K562 (cell line): ENCODE data around the gene DDOST. TPM values are rescaled to one million over a fixed set of nuclear protein-coding genes. Genes with fewer than 3 reads are reported as not detected.

Experiments
- ARID4B ChIP-seq: sonication (generic); formaldehyde crosslinking; IDR thresholded peaks from 2 replicates; pipeline ENCODE4 v1.8.0; 2022; ENCODE audit warnings: mild to moderate bottlenecking, missing genetic modification reagents
- ARNT ChIP-seq, 2 experiments: fragments of 450-650 bp; IDR thresholded peaks; 2 replicates each; pipeline ENCODE4 v1.6.1; 2016; ENCODE audit warnings: mild to moderate bottlenecking in 1 of 2
- CCNT2 ChIP-seq: IDR thresholded peaks from 2 replicates; pipeline ENCODE4 v1.6.1; 2011; ENCODE audit warnings: borderline replicate concordance, low read depth, mild to moderate bottlenecking, moderate library complexity, mixed read lengths, low read length; ENCODE audit not compliant: insufficient read length; ENCODE audit errors: extremely low read depth
- CREBBP ChIP-seq: IDR thresholded peaks from one replicate; pipeline ENCODE4 v1.6.1; 2012; ENCODE audit warnings: low read depth, mild to moderate bottlenecking, control low read depth, inconsistent platforms, low read length
- DEAF1 ChIP-seq: fragments of 450-650 bp; formaldehyde crosslinking; IDR thresholded peaks from 2 replicates; pipeline ENCODE4 v1.4.0; 2020; ENCODE audit warnings: mild to moderate bottlenecking, moderate library complexity
- E2F6 ChIP-seq, 2 experiments: IDR thresholded peaks; 2 replicates each; pipeline ENCODE4 v1.6.1; 2011; ENCODE audit warnings: borderline replicate concordance in 1 of 2, control low read depth in 1 of 2, low read depth in 1 of 2, low read length in 1 of 2, mild to moderate bottlenecking in 1 of 2, mixed read lengths in 1 of 2, moderate library complexity in 1 of 2; ENCODE audit not compliant: insufficient read depth in 1 of 2, insufficient read length in 1 of 2, poor library complexity in 1 of 2, severe bottlenecking in 1 of 2; ENCODE audit errors: extremely low read depth in 1 of 2
- FOXP1 ChIP-seq: sonication (generic); formaldehyde crosslinking; IDR thresholded peaks from 2 replicates; pipeline ENCODE4 v1.8.0; 2022; ENCODE audit warnings: mild to moderate bottlenecking, missing genetic modification reagents
- KLF1 ChIP-seq: fragments of 450-650 bp; IDR thresholded peaks from 2 replicates; pipeline ENCODE4 v1.6.1; 2016; ENCODE audit warnings: missing genetic modification characterization, missing compliant biosample characterization
- MAZ ChIP-seq, 2 experiments: fragments of 450-650 bp in 1 of 2; sonication (generic) in 1 of 2; formaldehyde crosslinking; IDR thresholded peaks in 1 of 2; conservative IDR thresholded peaks in 1 of 2; 2 replicates each; pipeline versions ENCODE4 v1.4.0 to v1.5.0; 2020; ENCODE audit warnings: mild to moderate bottlenecking in 1 of 2, missing genetic modification reagents in 1 of 2
- MEF2D ChIP-seq: conservative IDR thresholded peaks from 2 replicates; pipeline ENCODE4 v1.6.1; 2016; ENCODE audit warnings: low read depth, missing genetic modification characterization, missing compliant biosample characterization
- MYC ChIP-seq, 2 experiments: fragments of 250-450 bp in 1 of 2; sonication (Bioruptor Pico) in 1 of 2; IDR thresholded peaks; 2 replicates each; pipeline versions ENCODE4 v1.5.1 to v1.6.1; 2012 to 2021; ENCODE audit warnings: low read depth in 2 of 2, borderline replicate concordance in 1 of 2, improper control_type of control experiment in 1 of 2, low read length in 1 of 2, mild to moderate bottlenecking in 1 of 2, moderate library complexity in 1 of 2
- PCBP2 ChIP-seq: fragments of 200-400 bp; formaldehyde crosslinking; IDR thresholded peaks from 2 replicates; pipeline ENCODE4 v1.6.1; 2018; ENCODE audit warnings: low read length, low read depth, mild to moderate bottlenecking, moderate library complexity; ENCODE audit not compliant: poor library complexity, severe bottlenecking
- SMAD3 ChIP-seq: fragments of 450-650 bp; formaldehyde crosslinking; conservative IDR thresholded peaks from 2 replicates; pipeline ENCODE4 v1.4.0; 2020; ENCODE audit warnings: mild to moderate bottlenecking
- ZBTB7A ChIP-seq: IDR thresholded peaks from 2 replicates; pipeline ENCODE4 v1.6.1; 2011; ENCODE audit warnings: low read depth, mild to moderate bottlenecking, low read length, moderate library complexity, borderline replicate concordance; ENCODE audit not compliant: control insufficient read depth
- ZC3H4 ChIP-seq: sonication (generic); formaldehyde crosslinking; IDR thresholded peaks from 2 replicates; pipeline ENCODE4 v1.9.0; 2021; ENCODE audit warnings: missing genetic modification reagents, borderline replicate concordance
- ZNF253 ChIP-seq: fragments of 250-450 bp; sonication (Bioruptor Pico); conservative IDR thresholded peaks from 2 replicates; pipeline ENCODE4 v1.6.1; 2021; ENCODE audit warnings: mild to moderate bottlenecking
- ZNF384 ChIP-seq: IDR thresholded peaks from 2 replicates; pipeline ENCODE4 v1.6.1; 2012; ENCODE audit warnings: low read depth, low read length, improper control_type of control experiment
- ZNF583 ChIP-seq: fragments of 250-450 bp; sonication (Bioruptor Pico); IDR thresholded peaks from 2 replicates; pipeline ENCODE4 v1.4.0; 2020
- polyA plus RNA-seq, 8 experiments: library from polyadenylated mRNA; depleted of rRNA in 4 of 8; stranded (reverse) in 5 of 8; unstranded in 3 of 8; fragments of >200 nt; fragmentation: Nextera tagmentation in 2 of 8; fragmentation: Illumina TruSeq in 1 of 8; extraction: Ambion mirVana in 2 of 8; extraction: Trizol in 1 of 8; gene quantifications; 2 replicates each; pipeline versions ENCODE4 v1.2.1 to v1.2.3, GENCODE V29; 2011 to 2014; ENCODE audit warnings: inconsistent platforms in 1 of 8, missing spikeins in 1 of 8
- total RNA-seq, 7 experiments: library from RNA; depleted of rRNA in 6 of 7; stranded (reverse); fragments of >200 nt in 6 of 7; fragmentation: Illumina TruSeq in 2 of 7; extraction: Trizol in 2 of 7; gene quantifications; 2 replicates each; pipeline versions ENCODE4 v1.2.1 to v1.2.3, GENCODE V29; 2011 to 2021; ENCODE audit warnings: low replicate concordance in 1 of 7

DDOST gene
- total and polyA plus RNA-seq, 9 of the 15 experiments (the other 6 are each of a cell fraction or from before 2014, with no cell fraction given) = 173 to 306 (median 222) TPM

- peak; percentile 63; the same call in 1 of the 2 replicates for TF ChIP-seq ARID4B (CRISPR knock-in tag)
- TF ChIP-seq E2F6 (IDR thresholded peaks at IDR 0.05; ENCODE audit: borderline replicate concordance in 1 of 2, extremely low read depth in 1 of 2, insufficient read depth in 1 of 2, insufficient read length in 1 of 2, low read depth in 1 of 2, low read length in 1 of 2, poor library complexity in 1 of 2, severe bottlenecking in 1 of 2) = peak; percentile 81 to 93
- TF ChIP-seq MAZ (CRISPR knock-in tag; conservative IDR thresholded peaks at IDR 0.05 in 1 of 2, IDR thresholded peaks at IDR 0.05 in 1 of 2) = peak; percentile 76 to 90
- TF ChIP-seq KLF1 = peak; percentile 78; the same call in 1 of the 2 replicates
- TF ChIP-seq ZNF384 = 0 out of 2 replicates have a peak, but pooled peaks have one; percentile 14
- no peak for TF ChIP-seq MEF2D
- peak; percentile 98 for TF ChIP-seq MYC (IDR thresholded peaks at IDR 0.05; ENCODE audit: low read depth, low read length)
- TF ChIP-seq MYC (CRISPR knock-in tag; IDR thresholded peaks at IDR 0.05; ENCODE audit: borderline replicate concordance, low read depth) = no peak
- TF ChIP-seq ZBTB7A = no peak
- TF ChIP-seq PCBP2 = no peak
- 0 out of 2 replicates have a peak, but pooled peaks have one; percentile 34 for TF ChIP-seq DEAF1
- TF ChIP-seq CCNT2 = peak; percentile 73
- TF ChIP-seq FOXP1 = 0 out of 2 replicates have a peak, but pooled peaks have one; percentile 41
- TF ChIP-seq ARNT (IDR thresholded peaks at IDR 0.05) = no peak
- TF ChIP-seq ZC3H4 (CRISPR knock-in tag) = no peak
- TF ChIP-seq ZNF583 (CRISPR knock-in tag) = no peak
- no peak for TF ChIP-seq SMAD3 (CRISPR knock-in tag)
- TF ChIP-seq CREBBP = no peak
- no peak for TF ChIP-seq ZNF253 (CRISPR knock-in tag)
These were observed 27.7 kb downstream of the DDOST start, which contains the start of gene PINK1 (continued) for GRCh38 chr1:20633190-20634064.
